ENCODE measurements around the gene PAX7.
A peak's percentile ranks its signal among the peaks of the same experiment; 100 is the strongest.
"Not testable (repeated sequence)": the region's sequence is repeated elsewhere in the genome, so short reads cannot be mapped to it uniquely, and the experiment has no call there.

Gene PAX7

DNA sequence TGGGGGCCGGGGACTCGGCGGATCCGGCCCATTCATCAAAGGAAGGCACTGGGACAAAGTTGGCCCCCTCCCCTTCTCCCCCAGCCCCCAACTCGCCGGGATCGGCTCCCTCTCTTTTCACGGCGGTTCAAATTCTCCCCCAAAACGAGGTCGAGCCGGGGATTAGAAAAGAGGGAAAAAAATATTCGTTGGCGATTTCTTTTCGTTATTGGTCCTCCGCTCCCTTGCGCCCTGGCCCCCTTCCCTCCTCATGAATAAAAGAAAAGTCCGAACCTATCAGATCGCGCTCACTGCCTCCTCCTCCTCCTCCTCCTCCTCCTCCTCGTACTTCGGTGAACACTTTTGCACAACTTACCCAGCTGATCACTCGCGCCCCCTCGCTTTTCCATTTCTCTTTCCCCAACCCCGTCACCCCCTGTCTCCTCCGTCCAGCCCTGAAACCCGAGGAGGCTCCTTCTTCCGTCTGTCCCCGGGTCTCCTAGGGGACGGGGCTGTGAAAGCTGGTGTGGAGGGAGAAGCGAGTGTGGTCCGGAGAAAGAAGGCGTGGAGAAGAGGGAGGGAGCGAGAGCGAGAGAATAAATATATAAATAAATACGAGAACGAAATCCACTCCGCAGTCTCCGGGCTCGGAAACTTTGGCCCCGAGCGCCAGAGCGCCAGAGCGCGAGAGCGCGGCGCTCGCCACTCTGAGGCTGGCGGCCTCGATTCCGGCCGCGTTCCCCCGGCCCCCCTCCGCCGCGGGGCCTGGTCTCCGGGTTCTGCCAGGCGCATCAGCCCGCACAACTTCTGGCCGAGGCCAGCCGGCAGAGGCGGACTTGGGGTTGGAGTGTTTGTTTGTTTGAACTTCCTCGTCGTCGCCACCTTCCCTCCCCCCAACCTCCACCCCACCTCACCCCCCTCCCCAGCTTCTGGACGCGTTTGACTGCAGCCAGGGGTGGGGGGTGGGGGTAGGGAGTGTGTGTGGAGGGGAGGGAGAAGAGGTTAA is at the start of gene PAX7:
PAX7 (plus strand) TSS at position 336 of the 985 bp plus-strand sequence. CDS start 758 bp downstream, outside the sequence.
- DNase-seq: no peak

- DNase-seq: peak; percentile 46
These were observed 49.2 kb upstream of the PAX7 start for GRCh38 chr1:18581420-18581880.

GRCh38 chr1:18582890-18583289 is 47.8 kb upstream of the PAX7 start:
- DNase-seq: no peak

- DNase-seq: no peak
These were observed 47.2 kb upstream of the PAX7 start for GRCh38 chr1:18583326-18583941.

DNA sequence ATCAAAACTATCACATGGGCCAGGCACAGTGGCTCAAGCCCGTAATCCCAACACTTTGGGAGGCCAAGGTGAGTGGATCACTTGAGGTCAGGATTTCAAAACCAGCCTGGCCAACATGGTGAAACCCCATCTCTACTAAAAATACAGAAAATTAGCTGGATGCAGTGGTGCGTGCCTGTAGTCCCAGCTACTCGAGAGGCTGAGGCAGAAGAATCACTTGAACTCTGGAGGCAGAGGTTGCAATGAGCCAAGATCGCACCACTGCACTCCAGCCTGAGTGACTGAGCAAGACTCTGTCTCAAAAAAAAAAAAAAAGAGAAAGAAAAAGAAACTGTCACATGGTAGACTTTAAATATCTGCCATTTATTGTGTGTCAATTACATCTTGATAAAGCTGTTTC is 44.6 kb upstream of the PAX7 start:
- DNase-seq: not testable (repeated sequence)

- no peak for DNase-seq
These were observed 42.6 kb upstream of the PAX7 start for GRCh38 chr1:18588093-18588492.

DNA sequence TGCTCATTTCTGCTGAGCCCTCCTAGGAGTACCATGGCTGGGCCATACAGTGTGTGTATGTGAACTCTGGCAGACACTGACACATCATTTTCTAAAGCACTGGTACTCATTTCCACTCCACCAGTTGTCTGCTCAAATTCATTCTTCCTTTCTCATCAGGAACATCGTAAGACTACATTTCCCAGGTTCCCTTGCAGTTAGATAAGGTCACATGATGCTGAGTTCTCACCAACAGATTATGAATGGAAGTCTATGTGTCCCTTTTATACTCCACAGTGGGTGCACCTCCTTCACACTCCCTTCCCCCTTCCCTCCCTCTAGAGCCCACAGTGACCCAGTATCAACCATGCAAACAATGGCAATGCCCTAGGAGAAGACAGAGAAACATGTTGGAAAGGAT is 38.3 kb upstream of the PAX7 start:
- DNase-seq: no peak

DNA sequence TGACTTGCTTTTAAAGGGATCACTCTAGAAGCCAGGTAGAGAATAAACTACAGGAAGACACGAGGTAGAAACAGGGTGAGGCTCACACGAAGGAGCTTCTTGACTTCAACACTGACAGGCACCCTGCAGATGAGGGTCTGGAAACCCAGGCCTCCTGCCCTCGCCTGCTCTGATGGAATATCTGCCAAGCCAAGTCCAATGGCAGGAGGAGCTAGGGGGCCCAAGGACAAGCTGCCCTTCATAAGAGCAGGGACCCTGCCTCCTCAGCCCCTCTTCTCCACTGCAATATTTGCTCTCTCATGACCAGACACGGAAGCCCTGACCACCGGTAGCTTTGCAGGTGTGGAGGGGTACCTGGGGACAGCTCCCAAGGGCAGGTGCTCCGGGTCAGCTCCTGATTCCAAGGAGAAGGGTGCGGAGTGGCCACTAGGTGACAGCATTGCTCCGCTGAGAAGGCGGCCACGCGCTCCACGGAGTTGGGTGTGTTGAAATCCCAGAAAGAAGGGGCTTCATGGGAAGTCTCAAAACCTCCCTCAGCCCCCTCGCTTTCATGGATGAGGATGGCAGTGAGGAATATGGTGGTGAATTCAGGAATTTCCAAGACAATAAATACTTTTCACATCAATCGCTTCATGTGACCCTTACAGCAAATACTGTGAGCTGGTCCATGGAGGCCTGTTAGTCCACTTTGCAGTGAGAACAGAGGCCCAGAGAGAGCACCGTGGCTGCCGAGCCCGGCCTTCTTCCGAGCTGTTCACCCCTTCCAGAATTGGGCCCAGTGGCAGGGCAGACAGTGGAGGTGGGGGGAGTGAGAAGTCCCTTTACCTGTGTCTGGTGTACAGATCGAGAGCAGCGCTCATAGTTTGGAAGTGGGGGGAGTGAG is 33.2 kb upstream of the PAX7 start:
- peak; percentile 63 for DNase-seq

DNA sequence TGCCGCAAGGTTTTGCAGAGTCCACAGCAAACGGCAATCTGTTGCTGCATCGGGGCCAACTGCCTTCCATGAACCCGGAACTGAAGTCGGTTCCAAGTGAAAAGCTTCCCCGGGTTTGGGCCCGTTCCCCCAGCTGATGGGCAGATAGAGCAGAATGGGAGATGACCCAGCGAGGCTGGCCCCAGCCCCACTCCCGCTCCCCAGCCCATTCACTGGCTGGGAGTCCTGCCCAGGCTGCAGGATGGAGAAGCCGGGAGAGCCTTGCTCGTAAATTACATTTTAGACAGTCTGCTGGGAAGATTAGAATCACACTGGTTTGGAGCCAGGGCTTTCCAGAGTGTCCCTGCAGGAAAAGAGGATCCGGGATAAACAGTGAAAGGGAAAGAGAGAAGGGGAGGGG is 31.6 kb upstream of the PAX7 start:
- DNase-seq: no peak

DNA sequence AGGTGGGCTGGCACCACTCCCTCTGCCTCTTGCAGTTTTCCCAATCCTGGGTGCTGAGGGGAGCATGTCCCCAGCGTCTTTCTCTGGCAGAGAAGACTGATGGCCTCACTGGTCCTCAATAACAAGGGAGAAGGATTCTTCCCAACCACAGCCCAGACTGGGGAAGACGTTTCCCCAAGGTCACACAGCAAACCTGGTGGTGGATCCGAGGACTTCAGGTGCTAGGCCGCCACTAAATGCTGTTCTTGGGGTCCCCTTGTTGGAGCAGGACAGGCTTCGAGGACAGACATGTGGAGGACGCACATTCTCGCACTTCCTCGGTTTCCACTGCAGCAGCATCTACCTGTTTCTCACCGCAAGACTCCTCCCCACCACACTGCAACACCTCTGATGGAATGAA is 30.9 kb upstream of the PAX7 start:
- no peak for DNase-seq

- no peak for DNase-seq
These were observed 28.0 kb upstream of the PAX7 start for GRCh38 chr1:18602533-18603211.

- DNase-seq: no peak
These were observed 27.3 kb upstream of the PAX7 start for GRCh38 chr1:18603212-18603852.

DNA sequence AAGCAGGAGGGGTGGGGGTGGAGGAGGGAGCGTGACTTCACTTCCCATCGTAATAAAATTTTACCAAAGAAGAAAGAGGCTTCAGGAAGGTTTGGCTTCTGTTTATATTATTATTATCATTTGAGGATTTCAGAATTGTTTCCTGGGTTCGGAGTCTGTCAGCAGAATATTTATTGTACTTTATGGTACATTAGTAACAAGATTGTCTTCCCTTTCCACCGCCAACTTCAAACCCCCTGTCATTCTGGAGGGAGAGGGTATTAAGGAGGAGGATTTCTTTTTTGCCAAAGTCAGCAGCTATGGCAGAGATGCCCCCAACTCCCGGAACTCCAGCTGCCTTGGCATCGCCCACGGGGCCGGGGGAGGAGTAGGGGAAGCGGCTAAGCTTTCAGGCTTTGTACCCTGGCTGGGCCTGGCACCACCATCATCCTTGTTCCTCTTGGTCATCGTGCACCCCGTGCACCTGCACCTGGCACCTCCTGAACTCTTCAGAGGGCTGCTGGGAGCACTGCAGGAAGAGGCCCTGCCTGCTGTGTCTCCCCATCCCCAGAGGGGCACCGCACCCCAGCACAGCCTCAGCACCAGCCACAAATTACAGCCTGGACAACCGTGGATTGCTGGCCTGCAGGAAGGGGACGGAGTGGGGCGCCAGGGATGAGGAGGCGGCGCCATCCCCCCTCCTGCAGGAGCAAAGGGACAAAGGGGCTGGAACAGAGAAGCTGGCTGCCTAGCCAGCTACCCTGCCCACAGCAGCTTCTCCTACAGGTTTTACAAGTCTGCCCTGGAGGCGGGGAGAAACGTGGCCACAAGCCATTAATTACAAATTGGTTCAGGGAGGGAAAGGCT is 24.0 kb upstream of the PAX7 start:
- no peak for DNase-seq

- no peak for DNase-seq
These were observed 23.3 kb upstream of the PAX7 start for GRCh38 chr1:18607289-18607760.

- no peak for DNase-seq
These were observed 22.1 kb upstream of the PAX7 start for GRCh38 chr1:18608534-18608933.

DNA sequence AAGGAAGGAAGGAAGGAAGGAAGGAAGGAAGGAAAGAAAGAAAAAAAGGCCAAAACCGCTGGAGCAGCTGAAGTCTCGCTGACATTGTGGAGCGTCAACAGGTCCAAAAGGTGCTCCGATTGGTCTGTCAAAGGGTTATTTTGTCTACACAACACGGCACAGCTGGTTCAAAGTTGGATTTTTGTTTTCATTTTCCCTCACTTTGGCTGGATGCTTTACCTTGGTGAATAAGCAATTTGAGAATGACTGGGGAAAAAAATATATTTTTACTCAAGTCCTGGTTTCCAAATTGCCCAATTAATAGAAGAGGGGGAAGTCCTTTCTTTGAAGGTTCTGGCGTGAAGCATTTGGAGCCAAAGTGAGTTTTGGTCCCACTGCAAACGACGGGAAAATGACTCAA is 19.3 kb upstream of the PAX7 start:
- DNase-seq: no peak

DNA sequence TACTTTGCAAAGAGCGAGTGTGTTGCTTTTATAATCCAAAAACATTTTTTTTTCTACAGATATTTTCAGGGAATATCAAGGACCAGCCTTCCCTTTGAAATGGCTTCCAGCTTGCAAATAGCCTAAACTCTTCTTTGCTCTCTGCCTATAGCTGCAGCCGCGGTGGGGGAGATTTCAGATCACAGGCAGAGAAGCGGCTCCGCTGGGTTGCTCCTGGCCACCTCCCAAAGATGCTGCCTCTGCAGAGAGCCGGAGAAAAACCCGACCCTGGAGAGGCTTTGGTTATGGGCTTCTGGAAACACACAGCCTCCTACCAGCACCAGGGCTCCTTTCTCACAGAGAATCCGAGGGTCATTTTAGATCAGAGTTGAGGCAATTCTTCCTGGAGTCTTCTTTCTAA is 18.6 kb upstream of the PAX7 start:
- DNase-seq: no peak

DNA sequence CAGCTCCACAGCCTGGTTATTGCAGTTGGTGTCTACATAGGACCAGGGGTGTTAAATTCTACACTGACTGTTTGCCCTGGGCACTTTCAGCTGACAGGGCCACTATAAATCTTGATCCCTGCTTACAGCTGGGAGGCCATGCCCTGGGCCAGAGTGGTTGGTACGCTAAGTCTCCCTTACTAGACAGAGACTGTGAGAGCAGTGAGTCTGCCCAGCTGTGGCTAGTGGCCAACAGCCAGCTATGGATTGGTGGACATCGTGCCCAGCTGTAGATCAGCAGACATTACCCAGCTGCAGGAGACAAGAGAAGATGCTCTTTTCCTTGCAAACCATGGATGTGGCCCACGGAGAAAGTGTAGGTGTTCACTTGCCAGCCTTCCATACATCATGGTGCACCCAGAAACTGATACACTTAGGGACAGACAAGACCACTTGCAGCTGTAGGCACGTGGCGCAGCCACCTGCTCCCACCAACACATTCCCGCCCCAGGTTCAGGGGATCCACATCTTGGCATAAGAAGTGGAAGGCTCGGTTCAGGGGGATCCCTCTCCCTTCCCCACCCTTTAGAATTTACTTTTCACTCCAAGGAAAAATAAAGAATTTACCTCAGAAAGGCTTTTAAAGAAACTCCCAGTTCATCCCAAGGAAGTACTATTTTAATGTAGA is 16.4 kb upstream of the PAX7 start:
- no peak for DNase-seq

DNA sequence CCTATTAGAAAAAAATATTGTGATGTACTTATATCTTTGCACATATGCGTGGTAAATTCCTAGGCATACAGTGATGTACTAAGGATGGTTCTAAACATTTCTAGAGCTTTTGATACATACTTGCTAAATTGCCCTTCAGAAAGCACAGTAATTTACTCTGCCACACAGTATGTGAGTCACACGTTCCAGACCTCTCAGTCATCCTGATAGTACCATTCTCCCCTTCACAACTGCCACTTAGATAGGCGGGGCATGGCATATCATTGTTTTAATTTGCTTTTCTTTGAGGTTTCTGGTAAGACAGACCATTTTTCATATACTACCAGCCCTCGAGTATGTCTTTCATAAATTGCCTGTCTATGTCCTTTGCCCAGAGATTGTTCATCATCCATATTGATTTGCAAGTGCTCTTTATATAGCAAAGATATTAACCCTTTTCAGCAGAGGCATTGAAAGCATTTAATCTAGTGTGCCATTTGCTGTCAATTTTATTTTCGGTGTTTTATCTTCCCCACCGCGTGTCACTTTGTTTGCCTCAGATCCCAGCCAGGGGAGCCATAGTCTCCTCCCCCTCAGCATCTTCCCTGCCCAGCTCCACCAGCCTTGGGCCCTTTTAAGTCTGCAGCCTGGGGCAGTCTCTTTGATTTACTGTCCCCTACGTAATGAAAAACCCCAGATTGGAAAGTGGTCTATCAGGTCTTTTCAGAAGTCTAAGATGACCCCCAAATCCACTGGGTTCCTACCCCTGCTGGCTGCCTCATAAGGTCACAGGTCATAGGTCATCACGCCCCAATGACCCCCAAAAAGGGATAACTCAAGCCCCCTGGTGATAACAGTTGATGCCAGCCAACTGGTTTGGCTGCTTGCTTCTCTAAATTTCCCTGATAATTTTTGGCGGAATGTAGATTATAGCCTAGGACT is 11.8 kb upstream of the PAX7 start:
- DNase-seq: no peak

Measured in activated naive CD4-positive, alpha-beta T cell treated with anti-CD3 and anti-CD28 coated beads, Interleukin-2, amount 50 U/mL, for 16 hours (primary cell).